ENCODE results near the gene RYK.

RYK gene

GRCh38 chr3:134194247-134194646 lies 56.4 kb downstream of the RYK start:
- no peaks in the 10 kb centered on the region for H3K9me3 ChIP-seq (ENCODE audit: insufficient read depth, low read depth, low read length)
- TF ChIP-seq CTCF (conservative IDR thresholded peaks at IDR 0.05; ENCODE audit: low read length) = no peak
- no peak for TF ChIP-seq EZH2phosphoT487 (IDR thresholded peaks at IDR 0.05; ENCODE audit: borderline replicate concordance)
- H2AFZ ChIP-seq (ENCODE audit: low read length) = no peak overlapping the region
- no peak overlapping the region for H3K4me2 ChIP-seq (ENCODE audit: low read depth, low read length, poor library complexity, severe bottlenecking)
- no peaks in the 10 kb centered on the region for H3K79me2 ChIP-seq (ENCODE audit: insufficient read depth, low read length)
- H3F3A ChIP-seq (ENCODE audit: low read depth) = no peaks in the 10 kb centered on the region
- H4K20me1 ChIP-seq (ENCODE audit: insufficient read depth, low read length, poor library complexity, severe bottlenecking) = no peaks in the 10 kb centered on the region
- no peaks in the 10 kb centered on the region for H3K9me2 ChIP-seq (replicated peaks; ENCODE audit: low read depth, low read length)
- no peak overlapping the region for H3K9ac ChIP-seq (ENCODE audit: low read depth, low read length, poor library complexity, severe bottlenecking)
- peaks cover 43% of the 10 kb centered on the region; the same call in 1 of the 2 replicates for H3K36me3 ChIP-seq (ENCODE audit: insufficient read depth, low read length)
- H3K4me1 ChIP-seq (ENCODE audit: insufficient read depth, low read length, poor library complexity, severe bottlenecking) = no peaks in the 10 kb centered on the region
- no peak overlapping the region for H3K4me3 ChIP-seq (ENCODE audit: low read length, poor library complexity, severe bottlenecking)
- no peaks in the 10 kb centered on the region for H3K27me3 ChIP-seq (ENCODE audit: insufficient read depth, low read length, poor library complexity, severe bottlenecking)

- Histone ChIP-seq H3K27me3 (ENCODE audit: insufficient read depth, low read length, poor library complexity, severe bottlenecking) (no peaks in the 10 kb centered on the region), H3K9me3 (ENCODE audit: insufficient read depth, low read depth, low read length) (no peaks in the 10 kb centered on the region), H3K36me3 (ENCODE audit: insufficient read depth, low read length) (peaks cover 46% of the 10 kb centered on the region; the same call in 1 of the 2 replicates), H2AFZ (ENCODE audit: low read length) (no peak overlapping the region), H3F3A (ENCODE audit: low read depth) (no peaks in the 10 kb centered on the region), H3K4me3 (ENCODE audit: low read length, poor library complexity, severe bottlenecking) (no peak overlapping the region), H4K20me1 (ENCODE audit: insufficient read depth, low read length, poor library complexity, severe bottlenecking) (no peaks in the 10 kb centered on the region), H3K9ac (ENCODE audit: low read depth, low read length, poor library complexity, severe bottlenecking) (no peak overlapping the region), H3K9me2 (replicated peaks; ENCODE audit: low read depth, low read length) (no peaks in the 10 kb centered on the region), H3K79me2 (ENCODE audit: insufficient read depth, low read length) (no peaks in the 10 kb centered on the region), H3K4me2 (ENCODE audit: low read depth, low read length, poor library complexity, severe bottlenecking) (no peak overlapping the region), H3K4me1 (ENCODE audit: insufficient read depth, low read length, poor library complexity, severe bottlenecking) (no peaks in the 10 kb centered on the region)
- TF ChIP-seq EZH2phosphoT487 (IDR thresholded peaks at IDR 0.05; ENCODE audit: borderline replicate concordance) (no peak), CTCF (conservative IDR thresholded peaks at IDR 0.05; ENCODE audit: low read length) (no peak)
These were observed 60.4 kb downstream of the RYK start for GRCh38 chr3:134190250-134190649.

GRCh38 chr3:134189849-134190248 lies 60.8 kb downstream of the RYK start:
- no peaks in the 10 kb centered on the region for H3F3A ChIP-seq (ENCODE audit: low read depth)
- H3K9ac ChIP-seq (ENCODE audit: low read depth, low read length, poor library complexity, severe bottlenecking) = no peak overlapping the region
- no peaks in the 10 kb centered on the region for H4K20me1 ChIP-seq (ENCODE audit: insufficient read depth, low read length, poor library complexity, severe bottlenecking)
- no peaks in the 10 kb centered on the region for H3K27me3 ChIP-seq (ENCODE audit: insufficient read depth, low read length, poor library complexity, severe bottlenecking)
- H3K9me2 ChIP-seq (replicated peaks; ENCODE audit: low read depth, low read length) = no peaks in the 10 kb centered on the region
- no peaks in the 10 kb centered on the region for H3K79me2 ChIP-seq (ENCODE audit: insufficient read depth, low read length)
- H2AFZ ChIP-seq (ENCODE audit: low read length) = no peak overlapping the region
- no peaks in the 10 kb centered on the region for H3K9me3 ChIP-seq (ENCODE audit: insufficient read depth, low read depth, low read length)
- H3K4me2 ChIP-seq (ENCODE audit: low read depth, low read length, poor library complexity, severe bottlenecking) = no peak overlapping the region
- H3K4me3 ChIP-seq (ENCODE audit: low read length, poor library complexity, severe bottlenecking) = no peak overlapping the region
- peaks cover 44% of the 10 kb centered on the region; the same call in 1 of the 2 replicates for H3K36me3 ChIP-seq (ENCODE audit: insufficient read depth, low read length)
- no peaks in the 10 kb centered on the region for H3K4me1 ChIP-seq (ENCODE audit: insufficient read depth, low read length, poor library complexity, severe bottlenecking)
- TF ChIP-seq CTCF (conservative IDR thresholded peaks at IDR 0.05; ENCODE audit: low read length) (no peak), EZH2phosphoT487 (IDR thresholded peaks at IDR 0.05; ENCODE audit: borderline replicate concordance) (no peak)

All from Loucy (cell line).